Neural cell (in vitro differentiated cells): ENCODE results near the gene RAC2. TPM values are rescaled to one million over a fixed set of nuclear protein-coding genes. Genes with fewer than 3 reads are reported as not detected.
A peak's percentile ranks its signal among the peaks of the same experiment; 100 is the strongest.

ENCODE experiments used
- H2AFZ ChIP-seq: fragments of 200-600, 300-800 bp; sonication (generic), shearing (Covaris generic); 2 replicates; pipeline ENCODE4 v1.6.0; 2014; ENCODE audit warnings: low read depth, mild to moderate bottlenecking, antibody characterized with exemption, low read length, moderate library complexity
- H3F3A ChIP-seq: fragments of 200-600 bp; shearing (Covaris generic); 2 replicates; pipeline ENCODE4 v1.6.1; 2016; ENCODE audit warnings: mild to moderate bottlenecking, moderate library complexity, mixed read lengths, antibody characterized with exemption, low read length; ENCODE audit not compliant: insufficient read depth, poor library complexity, severe bottlenecking
- H3K27ac ChIP-seq: fragments of 200-600, 300-800 bp; sonication (generic), shearing (Covaris generic); 2 replicates; pipeline ENCODE4 v1.5.1; 2014; ENCODE audit warnings: mild to moderate bottlenecking, low read length, moderate library complexity
- H3K27me3 ChIP-seq: fragments of 300-800, 200-600 bp; sonication (generic), shearing (Covaris generic); 2 replicates; pipeline ENCODE4 v1.6.0; 2014; ENCODE audit warnings: mild to moderate bottlenecking, low read depth, low read length, moderate library complexity; ENCODE audit not compliant: insufficient read depth
- H3K36me3 ChIP-seq: fragments of 300-800, 200-600 bp; sonication (generic), shearing (Covaris generic); 2 replicates; pipeline ENCODE4 v1.5.1; 2014; ENCODE audit warnings: mild to moderate bottlenecking, antibody characterized with exemption, low read length, moderate library complexity; ENCODE audit not compliant: insufficient read depth
- H3K4me2 ChIP-seq: fragments of 300-800, 200-600 bp; sonication (generic), shearing (Covaris generic); 2 replicates; pipeline ENCODE4 v1.6.0; 2014; ENCODE audit warnings: mild to moderate bottlenecking, low read length
- H3K4me3 ChIP-seq: fragments of 300-800, 200-600 bp; sonication (generic), shearing (Covaris generic); 2 replicates; pipeline ENCODE4 v1.5.1; 2014; ENCODE audit warnings: mild to moderate bottlenecking, low read length, moderate library complexity
- H3K79me2 ChIP-seq: fragments of 200-600 bp; shearing (Covaris generic); replicated peaks from 2 replicates; pipeline ENCODE4 v1.6.0; 2014; ENCODE audit warnings: mild to moderate bottlenecking, low read length, moderate library complexity; ENCODE audit not compliant: insufficient read depth
- H3K9ac ChIP-seq: fragments of 300-800, 200-600 bp; sonication (generic), shearing (Covaris generic); 2 replicates; pipeline ENCODE4 v1.6.1; 2016; ENCODE audit warnings: mild to moderate bottlenecking, low read length, mixed read lengths
- H3K9me2 ChIP-seq: fragments of 200-600 bp; shearing (Covaris generic); 2 replicates; pipeline ENCODE4 v1.6.1; 2016; ENCODE audit warnings: mild to moderate bottlenecking, low read length, mixed read lengths; ENCODE audit not compliant: insufficient read depth
- H3K9me3 ChIP-seq: fragments of 200-600, 300-800 bp; sonication (generic), shearing (Covaris generic); 2 replicates; pipeline ENCODE4 v1.6.1; 2016; ENCODE audit warnings: mild to moderate bottlenecking, mixed run types, low read length, moderate library complexity, mixed read lengths
- H4K20me1 ChIP-seq: fragments of 200-600 bp; shearing (Covaris generic); 2 replicates; pipeline ENCODE4 v1.6.1; 2016; ENCODE audit warnings: mild to moderate bottlenecking, mixed run types; ENCODE audit not compliant: insufficient read depth
- EP300 ChIP-seq: fragments of 450-650 bp; conservative IDR thresholded peaks from 2 replicates; pipeline ENCODE4 v1.6.1; 2014; ENCODE audit warnings: antibody characterized with exemption, mild to moderate bottlenecking, moderate library complexity; ENCODE audit not compliant: poor library complexity, severe bottlenecking
- EZH2 ChIP-seq: fragments of 200-600, 300-800 bp; shearing (Covaris generic), sonication (generic); IDR thresholded peaks from 2 replicates; pipeline ENCODE4 v1.6.1; 2014; ENCODE audit warnings: antibody characterized with exemption, low read length, borderline replicate concordance, mild to moderate bottlenecking; ENCODE audit not compliant: insufficient read depth, poor library complexity, severe bottlenecking
- MXI1 ChIP-seq: fragments of 450-650 bp; conservative IDR thresholded peaks from 2 replicates; pipeline ENCODE4 v1.6.1; 2014; ENCODE audit warnings: antibody characterized with exemption, mild to moderate bottlenecking; ENCODE audit not compliant: poor library complexity, severe bottlenecking
- POLR2AphosphoS5 ChIP-seq: IDR thresholded peaks from 2 replicates; pipeline ENCODE4 v1.6.1; 2012
- RAD21 ChIP-seq: fragments of 450-650 bp; conservative IDR thresholded peaks from 2 replicates; pipeline ENCODE4 v1.6.1; 2014; ENCODE audit warnings: antibody characterized with exemption, mild to moderate bottlenecking, moderate library complexity
- REST ChIP-seq: IDR thresholded peaks from 2 replicates; pipeline ENCODE4 v1.6.1; 2012; ENCODE audit warnings: borderline replicate concordance
- SMC3 ChIP-seq: fragments of 450-650 bp; conservative IDR thresholded peaks from 2 replicates; pipeline ENCODE4 v1.6.1; 2014; ENCODE audit warnings: antibody characterized with exemption, mild to moderate bottlenecking, moderate library complexity; ENCODE audit not compliant: poor library complexity
- TAF1 ChIP-seq: IDR thresholded peaks from 2 replicates; pipeline ENCODE4 v1.6.1; 2012; ENCODE audit warnings: low read depth
- polyA plus RNA-seq: library from polyadenylated mRNA; depleted of rRNA; stranded (reverse); fragments of >200 nt; gene quantifications from 2 replicates; pipeline ENCODE4 v1.2.3, GENCODE V29; 2014
- TF ChIP-seq, protein P1 (sequence below): fragments of 450-650 bp; IDR thresholded peaks from 2 replicates; pipeline ENCODE4 v1.5.1; 2014; ENCODE audit warnings: antibody characterized with exemption, mild to moderate bottlenecking, moderate library complexity; ENCODE audit not compliant: poor library complexity, severe bottlenecking

RAC2 gene
- polyA plus RNA-seq, 1 donor from 2014 or later: not detected

DNA sequence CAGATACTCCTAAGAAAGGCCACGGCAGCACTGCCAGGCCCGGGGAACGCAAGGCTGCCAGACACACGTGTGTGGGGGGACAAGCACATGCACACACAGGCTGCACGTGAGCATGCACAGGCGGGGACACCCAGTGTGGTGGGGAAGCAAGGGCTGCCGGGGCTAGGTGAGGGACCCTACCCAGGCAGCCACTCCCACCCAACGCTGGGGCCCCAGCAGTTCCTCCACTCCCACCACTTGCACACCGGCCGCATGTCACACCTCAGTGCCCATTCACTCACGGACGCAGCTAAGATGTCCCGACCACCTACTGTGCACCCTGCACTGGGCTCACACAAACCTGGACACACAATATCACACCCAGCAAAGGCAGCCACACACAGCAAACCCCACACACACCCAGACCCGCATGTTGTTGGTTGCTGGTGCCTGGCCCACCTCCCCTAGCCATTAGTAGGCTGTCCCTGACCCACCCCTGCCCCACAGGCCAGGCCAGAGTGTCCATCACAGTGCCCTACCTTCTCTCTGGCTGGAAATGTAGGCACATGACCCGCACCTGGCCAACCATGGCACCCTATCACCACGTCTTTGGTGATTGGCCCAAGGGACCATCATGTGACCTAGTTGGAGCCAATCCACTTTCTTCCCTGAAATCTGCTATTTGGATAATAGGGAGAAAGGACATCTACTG, 40.6 kb downstream of the RAC2 start:
- no peak overlapping the region for H3K27ac ChIP-seq
- H2AFZ ChIP-seq: no peak overlapping the region
- no peak overlapping the region for H3K4me3 ChIP-seq
- H3K27me3 ChIP-seq: no peaks in the 10 kb centered on the region
- H4K20me1 ChIP-seq: no peaks in the 10 kb centered on the region
- no peak overlapping the region for H3K9ac ChIP-seq
- no peaks in the 10 kb centered on the region for H3K79me2 ChIP-seq
- TF ChIP-seq MXI1 (no peak), POLR2AphosphoS5 (no peak), EZH2 (no peak), REST (no peak), RAD21 (no peak), TAF1 (no peak), EP300 (no peak), SMC3 (no peak)
- TF ChIP-seq, protein P1, sequence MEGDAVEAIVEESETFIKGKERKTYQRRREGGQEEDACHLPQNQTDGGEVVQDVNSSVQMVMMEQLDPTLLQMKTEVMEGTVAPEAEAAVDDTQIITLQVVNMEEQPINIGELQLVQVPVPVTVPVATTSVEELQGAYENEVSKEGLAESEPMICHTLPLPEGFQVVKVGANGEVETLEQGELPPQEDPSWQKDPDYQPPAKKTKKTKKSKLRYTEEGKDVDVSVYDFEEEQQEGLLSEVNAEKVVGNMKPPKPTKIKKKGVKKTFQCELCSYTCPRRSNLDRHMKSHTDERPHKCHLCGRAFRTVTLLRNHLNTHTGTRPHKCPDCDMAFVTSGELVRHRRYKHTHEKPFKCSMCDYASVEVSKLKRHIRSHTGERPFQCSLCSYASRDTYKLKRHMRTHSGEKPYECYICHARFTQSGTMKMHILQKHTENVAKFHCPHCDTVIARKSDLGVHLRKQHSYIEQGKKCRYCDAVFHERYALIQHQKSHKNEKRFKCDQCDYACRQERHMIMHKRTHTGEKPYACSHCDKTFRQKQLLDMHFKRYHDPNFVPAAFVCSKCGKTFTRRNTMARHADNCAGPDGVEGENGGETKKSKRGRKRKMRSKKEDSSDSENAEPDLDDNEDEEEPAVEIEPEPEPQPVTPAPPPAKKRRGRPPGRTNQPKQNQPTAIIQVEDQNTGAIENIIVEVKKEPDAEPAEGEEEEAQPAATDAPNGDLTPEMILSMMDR: no peak
- no peaks in the 10 kb centered on the region for H3K9me3 ChIP-seq
- H3F3A ChIP-seq: no peaks in the 10 kb centered on the region
- no peak overlapping the region for H3K4me2 ChIP-seq
- H3K36me3 ChIP-seq: no peaks in the 10 kb centered on the region
- H3K9me2 ChIP-seq: no peaks in the 10 kb centered on the region

GRCh38 chr22:37202716-37203115, 41.4 kb downstream of the RAC2 start:
- H3K4me3 ChIP-seq: no peak overlapping the region
- no peaks in the 10 kb centered on the region for H3K27me3 ChIP-seq
- H2AFZ ChIP-seq: no peak overlapping the region
- no peaks in the 10 kb centered on the region for H3K9me3 ChIP-seq
- no peaks in the 10 kb centered on the region for H3F3A ChIP-seq
- H3K79me2 ChIP-seq: no peaks in the 10 kb centered on the region
- H4K20me1 ChIP-seq: no peaks in the 10 kb centered on the region
- H3K4me2 ChIP-seq: no peak overlapping the region
- no peaks in the 10 kb centered on the region for H3K9me2 ChIP-seq
- no peak overlapping the region for H3K9ac ChIP-seq
- H3K27ac ChIP-seq: peak overlapping the region; percentile 28
- TF ChIP-seq, protein P1: no peak
- no peak for TF ChIP-seq RAD21
- no peak for TF ChIP-seq EZH2
- H3K36me3 ChIP-seq: no peaks in the 10 kb centered on the region
